Tibial nerve (tissue), 4 donors: Measurements from ENCODE around the gene CNOT1. TPM values are rescaled to one million over a fixed set of nuclear protein-coding genes. Genes with fewer than 3 reads are reported as not detected.
A peak's percentile ranks its signal among the peaks of the same experiment; 100 is the strongest.
"Not testable (repeated sequence)": the region's sequence is repeated elsewhere in the genome, so short reads cannot be mapped to it uniquely, and the experiment has no call there.

Experiments used
- DNase-seq, 2 donors: peaks; one replicate each; pipeline ENCODE4 v3.0.0-alpha.2; 2019; ENCODE audit warnings: low spot score in 2 of 2
- H3K27ac ChIP-seq, 4 donors: fragments of 200-600 bp; sonication (generic) in 3 of 4; one replicate each; pipeline ENCODE4 v1.5.1; 2017 to 2019; ENCODE audit warnings: mild to moderate bottlenecking in 1 of 4
- H3K27me3 ChIP-seq, 2 donors: fragments of 200-600 bp; sonication (generic) in 1 of 2; one replicate each; pipeline versions ENCODE4 v1.5.1 to v1.6.0; 2017 to 2019
- H3K36me3 ChIP-seq, 3 donors: fragments of 200-600 bp; sonication (generic); one replicate each; pipeline ENCODE4 v1.5.1; 2018 to 2019
- H3K4me1 ChIP-seq, 4 donors: fragments of 200-600 bp; sonication (generic) in 3 of 4; one replicate each; pipeline ENCODE4 v1.5.1; 2017 to 2019
- H3K4me3 ChIP-seq, 4 donors: fragments of 200-600 bp; sonication (generic) in 3 of 4; one replicate each; pipeline ENCODE4 v1.5.1; 2017 to 2019; ENCODE audit warnings: mild to moderate bottlenecking in 1 of 4, moderate library complexity in 1 of 4
- H3K9me3 ChIP-seq, 4 donors: fragments of 200-600 bp; sonication (generic) in 3 of 4; one replicate each; pipeline ENCODE4 v1.5.1; 2017 to 2019
- EP300 ChIP-seq, 2 donors: sonication (generic); formaldehyde crosslinking; IDR thresholded peaks; one replicate each; pipeline ENCODE4 v1.6.1; 2017; ENCODE audit warnings: antibody characterized with exemption in 2 of 2, mild to moderate bottlenecking in 1 of 2
- POLR2A ChIP-seq, 2 donors: fragments of 450-650 bp; IDR thresholded peaks; one replicate each; pipeline ENCODE4 v1.6.1; 2017; ENCODE audit warnings: antibody characterized with exemption in 2 of 2, mild to moderate bottlenecking in 2 of 2, moderate library complexity in 2 of 2
- WGBS, 2 donors: methylation state at CpG; one replicate each; pipeline ENCODE4 v1.1.5; 2018; 5-methylcytosine and 5-hydroxymethylcytosine counted together
- total RNA-seq, 4 donors: library from RNA; depleted of rRNA; stranded (reverse); fragments of >200 nt; gene quantifications; one replicate each; pipeline ENCODE4 v1.1.0, GENCODE V29; 2016
- TF ChIP-seq, protein P1 (sequence below), 5 experiments: fragments of 200-600 bp in 3 of 5; fragments of 450-650 bp in 2 of 5; sonication (generic) in 3 of 5; IDR thresholded peaks; one replicate each; pipeline ENCODE4 v1.5.1; 2016 to 2019; ENCODE audit warnings: antibody characterized with exemption in 5 of 5, mild to moderate bottlenecking in 3 of 5, moderate library complexity in 2 of 5

CNOT1 gene
- total RNA-seq, 4 donors from 2014 or later: 80.8 to 122 (median 105) TPM

DNA sequence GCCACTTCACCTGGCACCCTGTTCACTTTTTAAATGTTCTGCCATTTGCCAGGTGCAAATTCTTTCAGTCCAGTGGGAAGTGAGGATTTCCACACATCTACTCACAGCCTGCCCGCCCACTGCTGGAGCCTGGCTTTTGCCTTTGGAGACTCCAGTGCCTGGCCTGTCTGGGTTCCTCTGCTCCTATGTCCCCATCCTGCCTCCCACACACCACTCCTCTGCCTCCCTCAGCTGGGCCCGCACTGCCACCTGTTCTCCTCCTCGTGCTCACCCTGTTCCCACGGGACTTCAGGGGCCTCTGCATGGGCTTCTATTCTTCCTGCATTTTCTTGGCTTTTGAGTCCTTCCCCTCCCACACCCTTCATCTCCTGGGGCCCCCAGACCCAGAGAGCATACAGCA, 137.6 kb downstream of the CNOT1 start:
- no peak for DNase-seq
- no peaks in the 10 kb centered on the region for H3K9me3 ChIP-seq
- peaks cover 0 to 25% (median 6%) of the 10 kb centered on the region in 4 donors for H3K4me1 ChIP-seq
- no peak overlapping the region for H3K27ac ChIP-seq
- no peak overlapping the region for H3K4me3 ChIP-seq
- WGBS, 2 donors: 56 to 62% methylated on average over 4 of the region's 4 CpGs
- TF ChIP-seq, protein P1, sequence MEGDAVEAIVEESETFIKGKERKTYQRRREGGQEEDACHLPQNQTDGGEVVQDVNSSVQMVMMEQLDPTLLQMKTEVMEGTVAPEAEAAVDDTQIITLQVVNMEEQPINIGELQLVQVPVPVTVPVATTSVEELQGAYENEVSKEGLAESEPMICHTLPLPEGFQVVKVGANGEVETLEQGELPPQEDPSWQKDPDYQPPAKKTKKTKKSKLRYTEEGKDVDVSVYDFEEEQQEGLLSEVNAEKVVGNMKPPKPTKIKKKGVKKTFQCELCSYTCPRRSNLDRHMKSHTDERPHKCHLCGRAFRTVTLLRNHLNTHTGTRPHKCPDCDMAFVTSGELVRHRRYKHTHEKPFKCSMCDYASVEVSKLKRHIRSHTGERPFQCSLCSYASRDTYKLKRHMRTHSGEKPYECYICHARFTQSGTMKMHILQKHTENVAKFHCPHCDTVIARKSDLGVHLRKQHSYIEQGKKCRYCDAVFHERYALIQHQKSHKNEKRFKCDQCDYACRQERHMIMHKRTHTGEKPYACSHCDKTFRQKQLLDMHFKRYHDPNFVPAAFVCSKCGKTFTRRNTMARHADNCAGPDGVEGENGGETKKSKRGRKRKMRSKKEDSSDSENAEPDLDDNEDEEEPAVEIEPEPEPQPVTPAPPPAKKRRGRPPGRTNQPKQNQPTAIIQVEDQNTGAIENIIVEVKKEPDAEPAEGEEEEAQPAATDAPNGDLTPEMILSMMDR (IDR thresholded peaks at IDR 0.05): no peak
- TF ChIP-seq EP300 (IDR thresholded peaks at IDR 0.05): no peak
- no peak for TF ChIP-seq POLR2A (IDR thresholded peaks at IDR 0.05)
- no peaks in the 10 kb centered on the region for H3K36me3 ChIP-seq
- no peaks in the 10 kb centered on the region for H3K27me3 ChIP-seq

DNA sequence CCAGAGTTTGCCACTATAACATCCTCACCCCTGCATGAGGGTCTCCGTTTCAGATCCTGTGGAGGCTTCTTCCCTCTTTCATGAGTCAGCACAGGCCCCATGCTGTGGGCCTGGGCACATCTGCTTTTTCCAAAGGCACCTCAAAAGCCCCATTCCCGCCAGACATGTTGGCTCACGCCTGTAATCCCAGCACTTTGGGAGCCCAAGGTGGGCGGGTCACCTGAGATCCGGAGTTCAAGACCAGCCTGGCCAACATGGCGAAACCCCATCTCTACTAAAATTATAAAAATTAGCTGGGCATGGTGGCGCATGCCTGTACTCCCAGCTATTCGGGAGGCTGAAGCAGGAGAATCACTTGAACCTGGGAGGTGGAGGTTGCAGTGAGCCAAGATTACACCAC, 139.1 kb downstream of the CNOT1 start:
- not testable (repeated sequence) for H3K9me3 ChIP-seq, DNase-seq, H3K27ac ChIP-seq, H3K36me3 ChIP-seq, H3K4me3 ChIP-seq, H3K27me3 ChIP-seq
- peaks cover 0 to 18% (median 2%) of the 10 kb centered on the region in 4 donors for H3K4me1 ChIP-seq
- WGBS, 2 donors: 87 to 96% methylated on average over 8 of the region's 8 CpGs

DNA sequence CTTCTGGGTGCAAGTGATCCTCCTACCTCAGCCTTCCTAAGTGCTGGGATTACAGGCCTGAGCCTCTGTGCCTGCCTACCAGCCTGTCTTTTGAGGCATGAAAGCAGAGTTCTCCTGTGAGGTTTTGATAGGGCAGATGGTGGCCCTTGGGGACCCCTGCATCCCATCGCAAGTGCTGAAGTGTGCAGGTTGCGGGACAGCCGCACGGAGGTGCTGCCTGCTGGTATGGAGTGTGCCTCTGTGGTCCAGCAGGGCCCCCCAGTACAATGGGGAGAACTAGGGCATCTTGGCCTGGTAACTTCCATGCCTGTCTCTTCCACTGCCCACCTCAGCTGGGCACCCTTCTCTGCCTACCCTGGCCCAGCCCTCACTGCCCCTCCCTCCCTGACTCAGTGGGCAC, 139.6 kb downstream of the CNOT1 start:
- no peak for DNase-seq
- no peak overlapping the region for H3K4me3 ChIP-seq
- WGBS, 2 donors: 97 to 100% methylated on average over 4 of the region's 4 CpGs
- no peaks in the 10 kb centered on the region for H3K36me3 ChIP-seq
- H3K4me1 ChIP-seq: peaks cover 0 to 14% (median 2%) of the 10 kb centered on the region in 4 donors
- no peak overlapping the region for H3K27ac ChIP-seq
- no peak for TF ChIP-seq EP300 (IDR thresholded peaks at IDR 0.05)
- TF ChIP-seq, protein P1 (IDR thresholded peaks at IDR 0.05): no peak
- TF ChIP-seq POLR2A (IDR thresholded peaks at IDR 0.05): no peak
- no peaks in the 10 kb centered on the region for H3K9me3 ChIP-seq
- H3K27me3 ChIP-seq: no peaks in the 10 kb centered on the region

DNA sequence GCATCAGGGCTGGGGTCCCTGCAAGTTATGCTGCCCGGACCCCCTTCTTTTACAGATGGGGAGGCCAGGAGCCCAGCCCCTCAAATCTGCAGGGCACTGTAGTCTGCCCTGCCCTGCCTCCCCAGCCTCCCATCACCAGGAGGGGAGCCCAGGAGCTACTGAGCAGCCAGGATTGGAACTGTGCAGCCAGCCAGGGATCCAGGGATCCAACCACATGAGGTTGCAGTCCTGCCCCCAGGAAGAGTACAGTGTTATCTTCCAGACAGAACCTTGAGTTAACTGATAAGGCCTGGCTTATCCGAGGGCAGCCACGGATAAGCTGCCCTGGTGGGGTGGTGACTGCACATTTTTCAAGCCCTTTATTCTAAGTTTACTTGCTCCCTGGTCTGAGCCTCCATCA, 141.1 kb downstream of the CNOT1 start:
- Histone ChIP-seq H3K36me3 (no peaks in the 10 kb centered on the region), H3K27me3 (no peaks in the 10 kb centered on the region), H3K27ac (no peak overlapping the region), H3K9me3 (no peaks in the 10 kb centered on the region), H3K4me1 (peaks cover 0 to 10% (median 2%) of the 10 kb centered on the region in 4 donors), H3K4me3 (no peak overlapping the region)
- DNase-seq: no peak
- WGBS, 2 donors: 66 to 77% methylated on average over 3 of the region's 3 CpGs
- TF ChIP-seq, protein P1 (IDR thresholded peaks at IDR 0.05): no peak
- TF ChIP-seq POLR2A (IDR thresholded peaks at IDR 0.05) (no peak), EP300 (IDR thresholded peaks at IDR 0.05) (no peak)

DNA sequence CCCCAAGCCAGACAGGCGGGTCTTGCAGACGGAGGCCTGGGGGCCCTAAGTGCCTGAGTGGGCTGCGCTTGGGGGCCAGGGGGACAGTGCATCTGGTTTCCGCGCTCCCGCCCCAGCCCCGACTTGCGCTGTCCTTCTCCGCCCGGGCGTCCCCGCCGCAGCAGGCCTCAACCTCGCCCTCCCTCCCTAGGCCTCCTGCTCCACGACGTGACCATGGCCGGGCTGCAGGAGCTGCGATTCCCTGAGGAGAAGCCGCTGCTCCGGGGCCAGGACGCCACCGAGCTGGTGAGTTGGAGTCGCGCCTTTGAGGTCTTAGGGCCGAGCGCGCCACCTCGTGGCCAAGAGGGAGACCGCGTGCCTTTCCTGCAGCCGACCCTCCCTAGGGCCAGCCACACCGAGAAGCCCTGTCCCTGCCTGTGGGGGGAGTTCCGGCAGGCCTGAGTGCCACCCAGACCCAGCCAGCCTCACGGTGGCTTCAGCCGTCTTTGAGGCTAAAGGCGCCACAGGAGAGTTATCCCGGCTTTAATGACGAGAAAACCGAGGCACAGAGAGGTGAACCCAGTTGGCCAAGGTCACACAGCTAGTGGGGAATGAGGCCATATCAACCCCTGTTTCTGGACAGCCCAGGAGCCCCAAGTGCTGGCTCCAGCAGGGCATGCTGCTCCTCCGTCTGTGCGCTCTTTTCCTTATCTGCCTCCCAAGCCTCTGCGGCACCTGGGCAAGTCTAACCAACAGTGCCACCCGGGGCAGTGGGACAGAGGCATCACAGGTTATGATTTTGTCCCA, 141.9 kb downstream of the CNOT1 start:
- Histone ChIP-seq H3K27me3 (no peaks in the 10 kb centered on the region), H3K4me3 (peak overlapping the region in 1 of 4 donors; percentile 40), H3K36me3 (no peaks in the 10 kb centered on the region), H3K9me3 (no peaks in the 10 kb centered on the region), H3K4me1 (peaks cover 0 to 10% (median 2%) of the 10 kb centered on the region in 4 donors), H3K27ac (no peak overlapping the region)
- WGBS, 2 donors: 19 to 21% methylated on average over 32 to 34 of the region's 43 CpGs
- peak; percentile 66 to 78 for DNase-seq
- no peak for TF ChIP-seq EP300 (IDR thresholded peaks at IDR 0.05)
- TF ChIP-seq, protein P1 (IDR thresholded peaks at IDR 0.05): peak; percentile 76 to 96 (median 90)
